ENCODE measurements around the gene HNRNPCL1.
"Not testable (repeated sequence)": the region's sequence is repeated elsewhere in the genome, so short reads cannot be mapped to it uniquely, and the experiment has no call there.

Gene HNRNPCL1

GRCh38 chr1:12848620-12849019 is at the start of gene HNRNPCL1:
Gene HNRNPCL1, minus strand, starts transcription at chr1:12848720. Its CDS starts 431 bp downstream, at chr1:12848289.
- not testable (repeated sequence) for DNase-seq

- DNase-seq, result not testable (repeated sequence)
Observed at GRCh38 chr1:12898170-12898569, 49.6 kb upstream of the HNRNPCL1 start, which contains the start of gene PRAMEF10. Gene PRAMEF10, minus strand, starts transcription at chr1:12898270. Its CDS starts 2,423 bp downstream, at chr1:12895847.

DNA sequence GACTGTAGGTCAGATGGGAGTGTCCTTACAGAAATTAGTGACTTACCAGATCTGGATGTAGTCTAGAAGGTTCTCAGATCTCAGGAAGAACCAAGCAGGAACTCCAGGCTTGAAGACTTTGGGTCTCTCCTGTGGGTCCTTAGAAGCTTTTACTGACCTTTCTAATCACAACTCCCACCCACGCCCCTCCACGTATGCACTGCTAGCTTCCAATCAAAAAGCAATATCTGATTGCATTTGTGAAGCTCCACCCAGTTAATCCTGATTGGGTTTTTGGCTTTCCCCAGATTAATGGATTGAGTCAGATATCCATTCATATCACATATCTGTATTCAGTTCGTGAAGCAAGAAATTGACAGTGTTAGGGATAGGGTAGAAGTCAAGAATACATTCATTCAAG is 37.6 kb upstream of the HNRNPCL1 start, which contains the start of gene PRAMEF4:
PRAMEF4 (minus strand) TSS at position 101 of the 400 bp plus-strand sequence. CDS start 2,807 bp downstream, outside the sequence.
- DNase-seq, result not testable (repeated sequence)

DNA sequence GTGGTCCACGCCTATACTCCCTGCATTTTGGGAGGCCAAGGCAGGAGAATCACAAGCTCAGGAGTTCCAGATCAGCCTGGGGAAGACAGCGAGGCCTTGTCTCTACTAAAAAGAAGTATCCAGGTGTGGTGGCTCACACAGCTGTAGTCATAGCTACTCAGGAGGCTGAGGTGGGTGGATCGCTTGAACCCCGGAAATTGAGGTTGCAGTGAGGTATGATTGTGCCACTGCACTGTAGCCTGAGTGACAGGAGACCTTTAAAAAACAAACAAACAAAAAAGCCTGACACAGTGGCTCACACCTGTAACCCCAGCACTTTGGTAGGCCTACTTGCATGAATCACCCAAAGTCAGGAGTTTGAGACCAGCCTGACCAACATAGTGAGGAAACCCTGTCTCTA is 29.9 kb upstream of the HNRNPCL1 start:
- not testable (repeated sequence) for DNase-seq

DNA sequence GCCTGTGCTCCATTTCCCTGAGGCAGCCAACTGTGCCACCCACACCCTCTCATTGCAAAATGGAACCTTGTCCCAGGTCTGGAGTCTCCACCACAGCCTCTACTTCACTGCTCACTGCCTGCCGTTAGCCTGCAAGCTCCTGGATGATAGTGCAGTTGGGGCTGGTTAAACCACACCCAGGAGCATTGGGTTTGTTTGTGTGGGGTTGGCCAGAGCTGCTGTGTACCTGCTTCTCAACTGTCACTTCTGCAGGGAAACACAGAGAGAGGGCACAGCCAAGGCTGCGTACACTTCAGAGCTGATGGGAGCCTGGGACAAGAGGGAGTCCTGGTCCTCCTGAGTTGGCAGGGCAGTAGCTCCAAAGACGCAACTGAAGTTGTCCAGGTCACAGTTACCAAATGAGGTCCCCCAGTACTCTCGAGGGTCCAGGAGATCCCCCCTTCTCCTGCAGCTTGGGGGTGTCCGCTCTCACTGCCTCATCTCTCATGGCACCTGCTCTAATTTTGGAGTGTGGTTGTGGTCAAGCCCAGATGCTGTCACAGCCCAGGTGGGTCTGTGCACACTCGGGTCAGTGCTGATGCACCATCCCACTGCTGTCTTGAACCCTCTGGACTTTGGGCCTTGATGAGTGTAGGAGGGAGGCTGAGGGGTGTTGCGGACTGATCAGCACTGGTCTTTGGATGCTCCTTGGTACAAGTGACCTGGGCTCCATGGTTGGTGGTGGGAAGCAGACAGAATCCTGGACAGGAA is 14.8 kb upstream of the HNRNPCL1 start:
- DNase-seq, result not testable (repeated sequence)

DNA sequence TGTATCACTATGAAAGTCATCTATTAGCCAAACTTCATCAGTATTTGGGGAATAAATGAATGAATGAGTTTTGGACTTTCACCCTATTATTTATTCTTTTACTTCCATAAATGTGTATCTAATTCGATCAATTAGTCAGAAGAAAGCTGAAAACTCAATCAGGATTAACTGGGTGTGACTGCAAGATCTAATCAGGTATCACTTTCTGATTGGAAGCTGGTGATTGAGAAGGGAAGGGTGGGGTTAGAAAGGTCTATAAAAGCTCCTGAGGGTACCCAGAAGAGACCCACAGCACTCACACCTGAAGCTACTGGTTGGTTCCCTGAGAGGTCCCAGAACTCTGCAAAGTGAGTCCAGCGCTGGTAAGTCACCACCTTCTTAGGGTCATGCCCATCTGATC is 8.3 kb upstream of the HNRNPCL1 start, which contains the start of gene PRAMEF2:
PRAMEF2 (plus strand) TSS at position 301 of the 400 bp plus-strand sequence. CDS start 1,924 bp downstream, outside the sequence.
- DNase-seq, result not testable (repeated sequence)

DNA sequence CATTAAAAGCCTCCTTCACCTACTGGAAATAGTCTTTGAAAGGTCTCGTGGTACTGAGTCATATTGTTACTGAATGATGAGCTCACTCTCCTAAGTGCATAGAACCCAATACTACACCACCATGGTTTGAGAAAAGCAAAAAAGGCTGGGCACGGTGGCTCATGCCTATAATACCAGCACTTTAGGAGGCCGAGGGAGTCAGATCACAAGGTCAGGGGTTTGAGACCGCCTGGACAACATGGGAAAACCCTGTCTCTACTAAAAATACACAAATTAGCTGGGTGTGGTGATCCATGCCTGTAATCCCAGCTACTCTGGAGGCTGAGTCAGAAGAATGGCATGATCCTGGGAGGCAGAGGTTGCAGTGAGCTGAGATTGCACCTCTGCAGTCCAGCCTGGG is 3.3 kb upstream of the HNRNPCL1 start:
- DNase-seq, result no peak

- DNase-seq, result not testable (repeated sequence)
Observed at GRCh38 chr1:12833251-12833650, 15.3 kb downstream of the HNRNPCL1 start.

DNA sequence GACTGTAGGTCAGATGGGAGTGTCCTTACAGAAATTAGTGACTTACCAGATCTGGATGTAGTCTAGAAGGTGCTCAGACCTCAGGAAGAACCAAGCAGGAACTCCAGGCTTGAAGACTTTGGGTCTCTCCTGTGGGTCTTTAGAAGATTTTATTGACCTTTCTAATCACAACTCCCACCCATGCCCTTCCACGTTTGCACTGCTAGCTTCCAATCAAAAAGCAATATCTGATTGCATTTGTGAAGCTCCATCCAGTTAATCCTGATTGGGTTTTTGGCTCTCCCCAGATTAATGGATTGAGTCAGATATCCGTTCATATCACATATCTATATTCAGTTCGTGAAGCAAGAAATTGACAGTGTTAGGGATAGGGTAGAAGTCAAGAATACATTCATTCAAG is 17.2 kb downstream of the HNRNPCL1 start, which contains the start of gene PRAMEF11:
PRAMEF11 (minus strand) TSS at position 101 of the 400 bp plus-strand sequence. CDS start 2,621 bp downstream, outside the sequence.
- DNase-seq, result not testable (repeated sequence)

- not testable (repeated sequence) for DNase-seq
Observed at GRCh38 chr1:12819061-12819460, 29.5 kb downstream of the HNRNPCL1 start.

DNA sequence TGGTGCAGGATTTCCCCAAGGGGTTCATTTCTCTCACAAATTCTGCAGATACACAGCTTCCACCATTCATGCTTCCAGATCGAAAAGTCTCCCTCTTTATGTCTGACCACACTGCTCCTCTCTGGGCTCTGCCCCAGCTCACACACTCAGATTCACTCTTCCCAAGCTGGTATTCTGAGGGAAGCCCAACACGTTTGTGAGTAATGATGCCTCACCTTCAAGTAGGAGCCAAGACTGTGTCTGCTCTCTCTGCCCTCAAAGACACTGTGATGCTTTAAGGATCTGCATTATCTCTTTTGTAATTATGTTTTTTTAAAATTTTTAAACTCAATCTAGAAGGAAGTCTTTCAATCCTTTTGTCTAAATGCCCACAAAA is 37.1 kb downstream of the HNRNPCL1 start:
- DNase-seq, result no peak

- no peak for DNase-seq
Observed at GRCh38 chr1:12810691-12811408, 37.7 kb downstream of the HNRNPCL1 start.

DNA sequence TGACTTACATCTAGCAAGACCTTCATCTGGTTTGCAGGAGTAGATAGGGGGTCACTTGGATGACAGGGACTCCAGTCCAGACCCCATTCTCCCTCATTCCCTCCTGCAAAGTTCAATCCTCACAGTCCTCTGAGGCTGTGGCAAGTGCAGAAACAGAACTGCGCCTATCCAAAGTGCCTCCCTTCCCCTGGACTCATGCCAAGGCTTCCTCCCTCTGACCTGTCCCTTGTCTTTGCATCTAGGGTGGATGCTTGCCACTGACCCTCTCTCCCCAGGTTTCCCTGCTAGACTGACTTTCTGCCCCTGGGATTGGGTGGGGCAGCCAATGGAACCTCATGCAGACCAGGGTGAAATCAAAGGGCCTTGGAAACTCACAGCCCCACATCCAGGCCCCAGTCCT is 38.6 kb downstream of the HNRNPCL1 start:
- DNase-seq, result no peak

DNA sequence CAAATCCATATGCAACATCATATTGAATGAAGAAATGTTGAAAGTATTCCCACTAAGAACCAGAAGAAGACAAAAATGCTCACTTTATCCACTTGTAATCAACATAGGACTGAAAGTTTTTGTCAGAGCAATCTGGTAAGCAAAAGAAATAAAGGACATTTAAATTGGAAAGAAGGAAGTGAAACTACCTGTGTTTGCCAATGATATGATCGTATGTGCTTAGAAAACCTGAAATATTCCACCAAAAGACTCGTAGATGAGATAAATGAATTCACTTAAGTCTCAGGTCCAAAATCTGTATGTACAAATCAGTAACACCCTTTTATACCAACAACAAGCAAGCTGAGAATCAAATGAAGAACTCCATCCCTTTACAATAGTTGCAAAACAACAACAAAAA is 48.8 kb downstream of the HNRNPCL1 start:
- no peak for DNase-seq

DNA sequence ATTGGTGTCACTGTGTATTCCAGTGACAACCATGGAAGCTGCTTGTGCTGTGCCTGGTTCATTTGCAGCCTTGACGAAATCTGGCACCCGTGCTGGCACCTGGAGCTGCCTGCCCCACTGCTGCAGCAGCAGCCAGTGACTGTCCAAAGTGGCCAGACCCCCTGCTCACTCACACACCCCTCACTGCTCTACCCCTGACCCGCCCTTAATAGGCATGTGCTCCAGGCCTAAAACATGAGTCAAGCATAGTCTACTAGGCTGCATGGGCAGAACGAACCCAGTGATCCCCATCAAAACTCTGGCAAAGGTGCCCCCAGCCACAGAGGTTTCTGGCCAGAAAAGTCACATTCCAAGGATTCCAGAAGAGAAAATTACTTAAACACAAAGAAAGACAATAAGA is 49.6 kb downstream of the HNRNPCL1 start:
- no peak for DNase-seq

Data from NCI-H524 treated with DMSO at 0.1 percent for 48 hours (cell line).